ENCODE results near the gene SH3D19. TPM values are rescaled to one million over a fixed set of nuclear protein-coding genes. Genes with fewer than 3 reads are reported as not detected.
"Not testable (repeated sequence)": the region's sequence is repeated elsewhere in the genome, so short reads cannot be mapped to it uniquely, and the experiment has no call there.

SH3D19 gene
- total RNA-seq, 1 donor from 2014 or later, result 32.0 TPM

DNA sequence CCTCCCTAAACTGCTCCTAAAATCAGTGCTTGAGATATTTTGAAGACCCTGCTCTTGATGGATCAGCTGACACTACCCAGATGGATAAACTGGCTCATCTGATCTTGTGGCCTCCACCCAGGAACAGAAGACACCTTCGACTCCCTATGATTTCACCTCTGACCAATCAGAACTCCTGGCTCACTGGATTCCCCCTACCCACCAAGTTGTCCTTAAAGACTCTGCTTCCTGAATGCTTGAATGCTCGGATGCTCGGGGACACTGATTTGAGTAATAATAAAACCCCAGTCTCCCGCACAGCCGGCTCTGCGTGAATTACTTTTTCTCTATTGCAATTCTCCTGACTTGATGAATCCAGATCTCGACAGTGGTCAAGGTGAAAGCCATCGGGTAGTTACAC lies 237.9 kb downstream of the SH3D19 start:
- no peaks in the 10 kb centered on the region for H3K36me3 Mint-ChIP-seq (ENCODE audit: low read depth)
- TF ChIP-seq, protein P1, sequence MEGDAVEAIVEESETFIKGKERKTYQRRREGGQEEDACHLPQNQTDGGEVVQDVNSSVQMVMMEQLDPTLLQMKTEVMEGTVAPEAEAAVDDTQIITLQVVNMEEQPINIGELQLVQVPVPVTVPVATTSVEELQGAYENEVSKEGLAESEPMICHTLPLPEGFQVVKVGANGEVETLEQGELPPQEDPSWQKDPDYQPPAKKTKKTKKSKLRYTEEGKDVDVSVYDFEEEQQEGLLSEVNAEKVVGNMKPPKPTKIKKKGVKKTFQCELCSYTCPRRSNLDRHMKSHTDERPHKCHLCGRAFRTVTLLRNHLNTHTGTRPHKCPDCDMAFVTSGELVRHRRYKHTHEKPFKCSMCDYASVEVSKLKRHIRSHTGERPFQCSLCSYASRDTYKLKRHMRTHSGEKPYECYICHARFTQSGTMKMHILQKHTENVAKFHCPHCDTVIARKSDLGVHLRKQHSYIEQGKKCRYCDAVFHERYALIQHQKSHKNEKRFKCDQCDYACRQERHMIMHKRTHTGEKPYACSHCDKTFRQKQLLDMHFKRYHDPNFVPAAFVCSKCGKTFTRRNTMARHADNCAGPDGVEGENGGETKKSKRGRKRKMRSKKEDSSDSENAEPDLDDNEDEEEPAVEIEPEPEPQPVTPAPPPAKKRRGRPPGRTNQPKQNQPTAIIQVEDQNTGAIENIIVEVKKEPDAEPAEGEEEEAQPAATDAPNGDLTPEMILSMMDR (IDR thresholded peaks at IDR 0.05), result no peak
- no peaks in the 10 kb centered on the region for H3K4me1 Mint-ChIP-seq (ENCODE audit: low read depth)
- H3K27ac Mint-ChIP-seq (ENCODE audit: unreplicated experiment), result no peak overlapping the region
- no peak for DNase-seq (ENCODE audit: low spot score)
- no peaks in the 10 kb centered on the region for H3K9me3 Mint-ChIP-seq (ENCODE audit: low read depth)
- no peaks in the 10 kb centered on the region for H3K27me3 Mint-ChIP-seq (ENCODE audit: low read depth)
- no peak overlapping the region for H3K4me3 Mint-ChIP-seq (ENCODE audit: unreplicated experiment)

DNA sequence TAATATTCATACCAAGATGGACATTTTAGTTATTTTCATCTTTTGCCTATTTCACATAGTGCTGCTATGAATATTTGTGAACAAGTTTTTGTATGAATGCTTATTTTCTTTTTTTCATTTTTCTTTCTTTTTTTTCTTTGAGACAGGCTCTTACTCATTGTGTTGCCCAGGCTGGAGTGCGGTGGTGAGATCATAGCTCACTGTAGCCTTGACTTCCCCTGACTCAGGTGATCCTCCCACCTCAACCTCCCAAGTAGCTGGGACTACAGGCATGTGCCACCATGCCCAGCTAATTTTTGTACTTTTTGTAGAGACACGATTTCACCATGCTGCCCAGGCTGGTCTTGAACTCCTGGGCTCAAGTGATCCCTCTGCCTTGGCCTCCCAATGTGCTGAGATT lies 247.4 kb downstream of the SH3D19 start:
- H3K4me3 Mint-ChIP-seq (ENCODE audit: unreplicated experiment); H3K4me1 Mint-ChIP-seq (ENCODE audit: low read depth); H3K27ac Mint-ChIP-seq (ENCODE audit: unreplicated experiment); H3K36me3 Mint-ChIP-seq (ENCODE audit: low read depth); DNase-seq (ENCODE audit: low spot score); H3K27me3 Mint-ChIP-seq (ENCODE audit: low read depth); H3K9me3 Mint-ChIP-seq (ENCODE audit: low read depth): not testable (repeated sequence)

DNA sequence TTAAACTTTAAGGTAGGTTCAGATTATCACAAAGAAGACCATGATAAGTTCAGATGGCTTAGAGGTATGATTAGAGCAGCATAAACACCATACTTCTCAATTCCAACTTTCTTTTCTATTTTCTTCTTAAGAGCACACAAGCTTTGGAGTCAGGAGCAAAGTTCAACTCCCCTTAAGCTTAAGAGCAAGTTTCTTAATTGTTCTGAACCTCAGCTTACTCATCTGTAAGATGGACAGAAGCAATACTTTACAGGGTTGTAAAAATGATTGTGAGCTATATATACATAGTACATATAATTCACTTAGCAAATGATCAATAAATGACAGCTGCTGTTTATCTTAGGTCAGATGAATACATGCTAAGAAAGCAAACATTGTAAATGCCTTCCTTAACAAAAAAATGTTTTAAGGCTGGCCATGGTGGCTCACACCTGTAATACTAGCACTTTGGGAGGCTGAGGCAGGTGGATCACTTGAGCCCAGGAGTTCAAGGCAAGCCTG lies 250.9 kb downstream of the SH3D19 start:
- H3K9me3 Mint-ChIP-seq (ENCODE audit: low read depth), result no peaks in the 10 kb centered on the region
- H3K27ac Mint-ChIP-seq (ENCODE audit: unreplicated experiment), result no peak overlapping the region
- no peak overlapping the region for H3K4me3 Mint-ChIP-seq (ENCODE audit: unreplicated experiment)
- H3K36me3 Mint-ChIP-seq (ENCODE audit: low read depth), result no peaks in the 10 kb centered on the region
- DNase-seq (ENCODE audit: low spot score), result no peak
- H3K27me3 Mint-ChIP-seq (ENCODE audit: low read depth), result no peaks in the 10 kb centered on the region
- TF ChIP-seq, protein P1 (IDR thresholded peaks at IDR 0.05), result no peak
- no peaks in the 10 kb centered on the region for H3K4me1 Mint-ChIP-seq (ENCODE audit: low read depth)

Other genes with a start within 250 kb of the SH3D19 start
- 1,042 to 1,173 TPM (median 1,077 TPM) in 3 replicates for gene RPS3A, start 226.0 kb downstream of the SH3D19 start, total RNA-seq
- gene PRSS48, start 48.4 kb downstream of the SH3D19 start, total RNA-seq, result not detected in 3 replicates
- gene FHIP1A, start 83.6 kb upstream of the SH3D19 start, total RNA-seq, result 1.7 to 4.8 TPM (median 1.8 TPM) in 3 replicates